Measurements from ENCODE around the gene RNF103. TPM values are rescaled to one million over a fixed set of nuclear protein-coding genes. Genes with fewer than 3 reads are reported as not detected.

RNF103 gene
- total and polyA plus RNA-seq, 9 donors, result 24.1 to 55.2 (median 32.4) TPM

DNA sequence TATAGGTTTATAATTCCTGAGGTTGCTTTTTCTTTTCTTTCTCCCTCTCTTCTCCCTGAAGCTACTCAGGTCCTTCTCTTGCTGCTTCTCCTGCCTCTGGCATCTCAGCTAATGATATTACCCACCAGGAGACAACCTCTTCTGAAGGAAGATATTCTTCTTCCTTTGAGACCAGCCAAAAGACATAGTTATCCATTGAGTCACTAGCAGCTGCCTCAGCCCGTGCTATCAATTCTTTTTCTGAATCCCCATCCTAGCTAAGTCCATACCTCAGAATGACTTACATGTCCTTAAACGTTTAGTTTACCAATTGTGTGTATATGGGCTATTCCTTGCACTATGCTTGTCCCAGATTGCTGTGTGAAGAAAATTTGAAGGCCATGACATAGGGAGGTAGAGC is 25.0 kb upstream of the RNF103 start:
- 77 to 87% (median 79%) methylated on average over 2 of the region's 2 CpGs for WGBS, 3 donors

DNA sequence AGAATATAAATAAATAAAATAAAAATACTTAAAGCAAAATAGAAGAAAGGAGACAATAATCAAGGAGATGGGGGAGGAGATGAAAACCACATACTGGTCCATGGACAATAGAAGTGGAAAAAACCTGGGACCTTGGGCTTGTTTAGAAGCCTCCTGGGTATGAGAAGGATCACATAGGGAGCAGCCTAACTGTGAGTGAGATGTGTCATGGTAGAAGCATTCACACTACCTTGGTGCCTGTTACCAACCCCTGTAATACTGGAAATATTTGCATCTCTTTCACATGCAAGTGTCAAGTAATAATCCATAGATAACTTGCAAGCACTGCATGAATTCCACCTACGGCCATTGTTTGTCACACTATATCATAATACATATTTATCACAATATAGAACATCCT is 23.2 kb upstream of the RNF103 start:
- H3K27me3 ChIP-seq, result no peaks in the 10 kb centered on the region
- no peak for TF ChIP-seq POLR2A (IDR thresholded peaks at IDR 0.05)
- no peak for TF ChIP-seq EP300 (IDR thresholded peaks at IDR 0.05)
- TF ChIP-seq, protein P1, sequence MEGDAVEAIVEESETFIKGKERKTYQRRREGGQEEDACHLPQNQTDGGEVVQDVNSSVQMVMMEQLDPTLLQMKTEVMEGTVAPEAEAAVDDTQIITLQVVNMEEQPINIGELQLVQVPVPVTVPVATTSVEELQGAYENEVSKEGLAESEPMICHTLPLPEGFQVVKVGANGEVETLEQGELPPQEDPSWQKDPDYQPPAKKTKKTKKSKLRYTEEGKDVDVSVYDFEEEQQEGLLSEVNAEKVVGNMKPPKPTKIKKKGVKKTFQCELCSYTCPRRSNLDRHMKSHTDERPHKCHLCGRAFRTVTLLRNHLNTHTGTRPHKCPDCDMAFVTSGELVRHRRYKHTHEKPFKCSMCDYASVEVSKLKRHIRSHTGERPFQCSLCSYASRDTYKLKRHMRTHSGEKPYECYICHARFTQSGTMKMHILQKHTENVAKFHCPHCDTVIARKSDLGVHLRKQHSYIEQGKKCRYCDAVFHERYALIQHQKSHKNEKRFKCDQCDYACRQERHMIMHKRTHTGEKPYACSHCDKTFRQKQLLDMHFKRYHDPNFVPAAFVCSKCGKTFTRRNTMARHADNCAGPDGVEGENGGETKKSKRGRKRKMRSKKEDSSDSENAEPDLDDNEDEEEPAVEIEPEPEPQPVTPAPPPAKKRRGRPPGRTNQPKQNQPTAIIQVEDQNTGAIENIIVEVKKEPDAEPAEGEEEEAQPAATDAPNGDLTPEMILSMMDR (IDR thresholded peaks at IDR 0.05), result no peak
- H3K36me3 ChIP-seq, result no peaks in the 10 kb centered on the region
- WGBS, 3 donors, result 91 to 95% (median 94%) methylated on average over 1 of the region's 1 CpG
- no peaks in the 10 kb centered on the region for H3K4me1 ChIP-seq (ENCODE audit: insufficient read depth)
- intact Hi-C loops (cut with DNase I), result no loop called here
- H3K4me3 ChIP-seq, result no peak overlapping the region
- no peak for DNase-seq
- no peak overlapping the region for H3K27ac ChIP-seq
- H3K9me3 ChIP-seq, result no peaks in the 10 kb centered on the region

More for the DNA sequence above, 25.0 kb upstream of the RNF103 start:
- Histone ChIP-seq H3K9me3 (no peaks in the 10 kb centered on the region), H3K4me1 (ENCODE audit: insufficient read depth) (no peaks in the 10 kb centered on the region), H3K36me3 (no peaks in the 10 kb centered on the region), H3K27me3 (no peaks in the 10 kb centered on the region), H3K27ac (no peak overlapping the region), H3K4me3 (no peak overlapping the region)
- TF ChIP-seq POLR2A (IDR thresholded peaks at IDR 0.05) (no peak), EP300 (IDR thresholded peaks at IDR 0.05) (no peak)
- TF ChIP-seq, protein P1 (IDR thresholded peaks at IDR 0.05), result no peak
- DNase-seq, result no peak
- intact Hi-C loops (cut with DNase I), result no loop called here

DNA sequence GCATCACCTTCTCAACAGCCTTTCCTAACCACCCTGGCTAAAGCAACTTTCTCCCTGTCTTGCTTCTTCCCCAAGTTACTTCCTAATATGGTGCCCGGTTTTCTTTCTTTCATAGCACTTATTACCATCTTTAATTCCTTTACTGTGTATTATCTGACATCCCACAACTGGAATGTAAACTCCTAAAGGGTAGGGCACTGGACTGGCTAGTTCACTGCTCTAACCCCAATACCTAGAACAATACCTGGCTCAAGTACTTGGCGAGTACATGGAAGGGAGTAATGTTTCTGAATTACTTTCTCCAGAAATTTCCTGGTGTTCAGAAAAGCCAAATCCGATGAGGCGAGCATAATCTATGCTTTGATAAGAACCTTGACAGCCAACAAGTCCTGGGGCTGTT is 22.7 kb upstream of the RNF103 start:
- H3K9me3 ChIP-seq, result no peaks in the 10 kb centered on the region
- no peak for DNase-seq
- no peak overlapping the region for H3K27ac ChIP-seq
- no peaks in the 10 kb centered on the region for H3K4me1 ChIP-seq (ENCODE audit: insufficient read depth)
- TF ChIP-seq POLR2A (IDR thresholded peaks at IDR 0.05), result no peak
- no peak for TF ChIP-seq EP300 (IDR thresholded peaks at IDR 0.05)
- TF ChIP-seq, protein P1 (IDR thresholded peaks at IDR 0.05), result no peak
- intact Hi-C loops (cut with DNase I), result no loop called here
- H3K27me3 ChIP-seq, result no peaks in the 10 kb centered on the region
- H3K36me3 ChIP-seq, result no peaks in the 10 kb centered on the region
- no peak overlapping the region for H3K4me3 ChIP-seq
- 88 to 90% (median 89%) methylated on average over 4 of the region's 4 CpGs for WGBS, 3 donors

DNA sequence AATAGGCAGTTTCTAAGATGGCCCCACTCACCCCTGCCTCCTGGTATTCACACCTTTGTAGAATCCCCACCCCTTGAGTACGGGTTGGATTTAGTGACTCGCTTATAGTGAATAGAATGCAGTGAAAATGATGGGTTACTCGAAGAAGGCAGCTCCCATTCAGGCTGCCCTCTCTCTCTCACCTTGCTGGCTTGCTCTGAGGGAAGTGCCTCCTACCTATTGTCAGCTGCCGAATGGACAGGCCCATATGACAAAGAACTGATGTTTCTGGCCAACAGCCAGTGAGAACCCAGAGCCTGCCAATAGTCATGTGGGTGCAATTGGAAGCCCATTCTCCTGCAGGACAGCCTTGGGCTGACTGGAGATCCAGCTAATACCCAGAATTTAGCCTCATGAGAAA is 22.1 kb upstream of the RNF103 start:
- TF ChIP-seq, protein P1 (IDR thresholded peaks at IDR 0.05), result no peak
- Histone ChIP-seq H3K9me3 (no peaks in the 10 kb centered on the region), H3K4me3 (no peak overlapping the region), H3K27me3 (no peaks in the 10 kb centered on the region), H3K27ac (no peak overlapping the region), H3K36me3 (no peaks in the 10 kb centered on the region), H3K4me1 (ENCODE audit: insufficient read depth) (no peaks in the 10 kb centered on the region)
- intact Hi-C loops (cut with DNase I), result no loop called here
- no peak for DNase-seq
- WGBS, 3 donors, result 83 to 91% (median 89%) methylated on average over 4 of the region's 4 CpGs

DNA sequence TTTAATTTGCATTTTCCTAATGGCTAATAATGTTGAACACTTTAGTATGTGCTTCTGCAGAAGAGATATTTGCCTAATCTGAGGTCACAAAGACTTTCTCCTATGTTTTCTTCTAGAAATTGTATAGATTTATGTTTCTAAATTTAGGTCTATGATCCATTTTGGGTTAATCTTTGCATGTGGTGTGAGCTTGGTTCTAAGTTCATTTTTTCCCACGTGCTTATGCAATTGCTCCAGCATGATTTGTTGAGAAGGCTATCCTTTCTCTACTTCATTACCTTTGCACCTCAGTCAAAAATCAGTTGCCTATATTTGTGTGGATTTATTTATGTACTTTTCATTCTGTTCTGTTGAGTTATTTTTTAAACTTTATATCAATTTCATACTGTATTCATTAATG is 15.0 kb upstream of the RNF103 start:
- 71 to 88% (median 75%) methylated on average over 1 of the region's 1 CpG for WGBS, 3 donors
- DNase-seq, result no peak
- Histone ChIP-seq H3K4me3 (no peak overlapping the region), H3K4me1 (ENCODE audit: insufficient read depth) (no peaks in the 10 kb centered on the region), H3K9me3 (no peaks in the 10 kb centered on the region), H3K36me3 (no peaks in the 10 kb centered on the region), H3K27ac (no peak overlapping the region), H3K27me3 (no peaks in the 10 kb centered on the region)
- intact Hi-C loops (cut with DNase I), result no loop called here
- TF ChIP-seq POLR2A (IDR thresholded peaks at IDR 0.05) (no peak), EP300 (IDR thresholded peaks at IDR 0.05) (no peak)
- TF ChIP-seq, protein P1 (IDR thresholded peaks at IDR 0.05), result no peak

Data from ovary (tissue), 9 donors.